Neutrophil (primary cell): ENCODE measurements around the gene ZDHHC12.

Experiments used
- H3K27ac ChIP-seq: fragments of 200-600 bp; sonication (generic); 2 replicates; pipeline ENCODE4 v1.5.1; 2016; ENCODE audit warnings: mild to moderate bottlenecking, moderate library complexity
- H3K27me3 ChIP-seq: fragments of 200-600 bp; sonication (generic); 2 replicates; pipeline ENCODE4 v1.6.0; 2016; ENCODE audit warnings: mild to moderate bottlenecking
- H3K36me3 ChIP-seq: fragments of 200-600 bp; sonication (generic); 2 replicates; pipeline ENCODE4 v1.5.1; 2017
- H3K4me1 ChIP-seq, 2 experiments: fragments of 200-600 bp in 1 of 2; sonication (generic) in 1 of 2; 1 replicate in 1 of 2; 2 replicates in 1 of 2; pipeline versions ENCODE4 v1.5.1 to v1.6.1; 2013 to 2016; ENCODE audit warnings: low read depth in 1 of 2, low read length in 1 of 2, mild to moderate bottlenecking in 1 of 2, moderate library complexity in 1 of 2; ENCODE audit not compliant: control insufficient read depth in 1 of 2, insufficient read depth in 1 of 2
- H3K4me3 ChIP-seq, 2 experiments: fragments of 200-600 bp in 1 of 2; sonication (generic) in 1 of 2; 1 replicate in 1 of 2; 2 replicates in 1 of 2; pipeline ENCODE4 v1.5.1; 2013 to 2016; ENCODE audit warnings: low read depth in 1 of 2, low read length in 1 of 2, mild to moderate bottlenecking in 1 of 2, moderate library complexity in 1 of 2
- H3K9me3 ChIP-seq: fragments of 200-600 bp; sonication (generic); 2 replicates; pipeline ENCODE4 v1.5.1; 2016
- TF ChIP-seq, protein P1 (sequence below): fragments of 200-600 bp; sonication (generic); IDR thresholded peaks from 2 replicates; pipeline ENCODE4 v1.5.1; 2016; ENCODE audit warnings: antibody characterized with exemption

The ZDHHC12 gene

DNA sequence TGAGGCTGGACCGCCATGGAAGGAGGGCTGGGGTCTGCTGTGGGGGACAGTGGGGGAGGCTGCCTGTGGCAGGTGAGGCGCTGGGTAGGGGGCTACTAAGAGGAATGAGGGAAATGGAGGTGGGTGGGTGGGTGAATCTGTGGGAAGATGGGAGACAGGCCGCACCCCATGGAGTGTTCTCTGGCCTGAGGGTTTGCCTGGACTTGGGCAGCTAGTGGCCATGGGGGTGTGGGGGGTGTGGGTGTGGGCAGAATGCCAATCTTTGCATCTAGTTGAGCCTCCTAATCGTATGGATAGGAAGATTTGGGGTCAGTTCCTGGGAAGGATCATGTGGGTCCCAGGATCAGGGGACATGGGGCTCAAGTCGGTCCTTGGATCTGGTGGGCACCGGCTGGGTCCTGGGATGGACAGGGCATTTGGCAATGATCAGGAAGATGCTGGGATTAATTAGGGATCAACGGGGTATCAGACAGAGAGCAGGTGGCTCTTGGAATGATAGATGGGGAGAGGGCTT, 518 bp downstream of the ZDHHC12 start:
- Histone ChIP-seq H3K27me3 (no peaks in the 10 kb centered on the region), H3K36me3 (peaks cover 34% of the 10 kb centered on the region), H3K4me1 (peaks cover 20 to 21% of the 10 kb centered on the region in 2 experiments), H3K4me3 (peak overlapping the region; percentile 78 to 88), H3K27ac (peak overlapping the region; percentile 82), H3K9me3 (no peaks in the 10 kb centered on the region)
- TF ChIP-seq, protein P1, sequence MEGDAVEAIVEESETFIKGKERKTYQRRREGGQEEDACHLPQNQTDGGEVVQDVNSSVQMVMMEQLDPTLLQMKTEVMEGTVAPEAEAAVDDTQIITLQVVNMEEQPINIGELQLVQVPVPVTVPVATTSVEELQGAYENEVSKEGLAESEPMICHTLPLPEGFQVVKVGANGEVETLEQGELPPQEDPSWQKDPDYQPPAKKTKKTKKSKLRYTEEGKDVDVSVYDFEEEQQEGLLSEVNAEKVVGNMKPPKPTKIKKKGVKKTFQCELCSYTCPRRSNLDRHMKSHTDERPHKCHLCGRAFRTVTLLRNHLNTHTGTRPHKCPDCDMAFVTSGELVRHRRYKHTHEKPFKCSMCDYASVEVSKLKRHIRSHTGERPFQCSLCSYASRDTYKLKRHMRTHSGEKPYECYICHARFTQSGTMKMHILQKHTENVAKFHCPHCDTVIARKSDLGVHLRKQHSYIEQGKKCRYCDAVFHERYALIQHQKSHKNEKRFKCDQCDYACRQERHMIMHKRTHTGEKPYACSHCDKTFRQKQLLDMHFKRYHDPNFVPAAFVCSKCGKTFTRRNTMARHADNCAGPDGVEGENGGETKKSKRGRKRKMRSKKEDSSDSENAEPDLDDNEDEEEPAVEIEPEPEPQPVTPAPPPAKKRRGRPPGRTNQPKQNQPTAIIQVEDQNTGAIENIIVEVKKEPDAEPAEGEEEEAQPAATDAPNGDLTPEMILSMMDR, result no peak

DNA sequence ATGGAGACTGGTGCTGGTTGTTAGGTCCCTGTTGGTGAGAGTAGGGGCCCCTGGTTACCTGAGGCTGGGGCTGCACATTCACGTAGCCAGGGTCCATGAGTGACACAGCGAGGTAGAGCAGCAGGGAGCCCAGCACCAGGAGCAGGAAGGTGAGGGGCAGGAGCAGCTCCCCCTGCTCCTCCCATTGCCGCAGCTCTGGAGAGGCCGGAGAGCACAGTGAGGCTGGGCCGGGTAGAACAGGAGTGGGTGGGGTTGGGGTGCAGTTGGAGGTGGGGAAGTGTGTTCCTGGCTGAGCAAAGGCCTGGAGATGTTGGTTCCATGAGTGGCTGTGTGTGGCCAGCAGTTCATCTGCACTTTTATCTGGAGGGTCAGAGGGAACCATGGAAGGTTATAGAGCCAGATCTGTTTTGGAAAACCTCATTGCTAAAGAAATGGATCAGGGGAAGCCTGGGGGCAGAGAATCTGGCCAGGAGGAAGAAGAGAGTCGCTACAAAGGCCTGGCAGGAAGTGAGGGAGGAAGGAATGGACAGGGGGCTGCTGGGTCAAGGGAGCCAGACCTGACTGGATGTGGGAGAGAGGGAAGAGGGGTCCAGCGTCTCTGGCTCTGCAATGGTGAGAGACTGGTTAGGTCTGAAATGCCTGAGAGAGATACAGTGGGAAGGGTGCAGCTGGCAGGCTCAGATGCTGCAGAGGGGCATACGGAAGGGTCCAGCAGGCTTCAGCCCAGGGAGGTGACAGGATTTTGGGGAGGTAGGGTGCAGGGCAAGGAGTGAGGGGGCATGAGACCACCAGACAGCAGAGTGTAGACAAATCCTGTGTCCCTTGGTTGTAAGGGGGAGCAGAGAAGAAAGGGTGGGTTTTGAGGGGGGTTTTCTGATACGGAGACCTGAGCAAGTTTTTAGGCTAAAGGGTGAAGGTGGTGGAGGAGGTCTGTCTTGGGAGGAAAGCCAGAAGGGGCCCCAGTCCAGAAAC, 1.3 kb downstream of the ZDHHC12 start:
- no peaks in the 10 kb centered on the region for H3K9me3 ChIP-seq

DNA sequence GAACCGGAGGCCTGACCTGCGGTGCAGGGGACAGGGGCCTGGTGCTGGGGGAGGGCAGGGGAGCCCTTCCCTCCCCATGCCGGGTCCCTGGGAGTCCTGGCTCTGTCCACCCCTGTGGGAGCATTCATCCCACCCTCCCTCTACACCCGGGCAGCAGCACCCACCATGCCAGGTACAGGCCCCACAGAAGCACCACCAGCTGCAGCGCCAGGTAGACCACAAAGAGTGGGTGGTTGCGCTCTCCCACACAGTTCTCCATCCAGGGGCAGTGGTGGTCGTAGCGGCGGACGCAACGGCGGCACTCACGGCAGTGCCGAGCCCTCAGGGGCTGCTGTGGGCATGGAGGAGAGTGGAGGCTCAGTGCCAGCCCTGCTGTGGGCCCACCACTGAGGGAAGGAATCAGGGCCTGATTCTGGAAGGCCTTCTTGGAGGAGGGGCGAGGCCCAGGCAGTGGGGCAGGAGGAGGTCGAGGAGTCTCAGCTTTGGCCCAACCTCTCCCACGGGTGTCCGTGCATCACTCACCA, 2.4 kb downstream of the ZDHHC12 start:
- H3K9me3 ChIP-seq, result no peaks in the 10 kb centered on the region
- no peak overlapping the region for H3K4me3 ChIP-seq

More for the DNA sequence above, 1.3 kb downstream of the ZDHHC12 start:
- peaks cover 34% of the 10 kb centered on the region for H3K36me3 ChIP-seq
- TF ChIP-seq, protein P1, result no peak
- H3K27me3 ChIP-seq, result no peaks in the 10 kb centered on the region
- peaks cover 20 to 21% of the 10 kb centered on the region in 2 experiments for H3K4me1 ChIP-seq
- peak overlapping the region; percentile 82 for H3K27ac ChIP-seq
- peak overlapping the region; percentile 78 to 88 for H3K4me3 ChIP-seq

DNA sequence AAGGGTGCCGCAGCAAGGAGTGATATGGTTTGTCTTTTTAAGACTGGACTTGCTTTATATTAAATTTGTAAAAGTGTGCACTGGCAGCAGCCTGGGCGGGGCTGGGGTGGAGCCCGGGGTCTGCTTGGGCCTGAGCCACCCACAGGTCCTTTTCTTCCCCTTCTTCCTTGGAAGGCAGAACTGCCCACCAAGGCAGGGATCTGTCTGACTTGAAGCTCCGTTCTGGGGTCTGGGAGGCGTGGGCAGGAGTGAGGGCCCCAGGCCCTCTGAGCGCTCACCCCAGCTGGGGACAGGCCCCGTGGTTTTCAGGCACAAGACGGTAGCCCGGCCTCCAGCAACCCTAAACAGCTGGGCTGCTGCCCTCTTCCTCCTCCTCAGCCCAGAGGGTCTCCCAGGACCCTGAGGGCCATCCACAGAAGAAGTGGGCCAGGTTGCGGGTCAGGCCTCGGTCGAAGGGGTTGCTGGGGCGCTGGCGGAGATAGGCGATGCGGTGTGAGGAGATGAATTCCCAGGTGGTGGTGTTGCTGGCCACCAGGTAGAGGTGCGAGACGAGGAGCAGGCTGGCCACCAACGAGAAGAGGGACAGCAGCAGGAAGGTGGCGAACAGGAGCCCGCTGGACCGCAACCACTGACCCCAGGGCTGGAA, 3.0 kb downstream of the ZDHHC12 start:
- Histone ChIP-seq H3K36me3 (peaks cover 34% of the 10 kb centered on the region), H3K4me3 (no peak overlapping the region), H3K27ac (no peak overlapping the region), H3K27me3 (no peaks in the 10 kb centered on the region), H3K4me1 (peaks cover 20 to 21% of the 10 kb centered on the region in 2 experiments), H3K9me3 (no peaks in the 10 kb centered on the region)
- TF ChIP-seq, protein P1, result no peak

More for the DNA sequence above, 2.4 kb downstream of the ZDHHC12 start:
- Histone ChIP-seq H3K4me1 (peaks cover 20 to 21% of the 10 kb centered on the region in 2 experiments), H3K36me3 (peaks cover 34% of the 10 kb centered on the region), H3K27ac (no peak overlapping the region), H3K27me3 (no peaks in the 10 kb centered on the region)
- TF ChIP-seq, protein P1, result no peak

DNA sequence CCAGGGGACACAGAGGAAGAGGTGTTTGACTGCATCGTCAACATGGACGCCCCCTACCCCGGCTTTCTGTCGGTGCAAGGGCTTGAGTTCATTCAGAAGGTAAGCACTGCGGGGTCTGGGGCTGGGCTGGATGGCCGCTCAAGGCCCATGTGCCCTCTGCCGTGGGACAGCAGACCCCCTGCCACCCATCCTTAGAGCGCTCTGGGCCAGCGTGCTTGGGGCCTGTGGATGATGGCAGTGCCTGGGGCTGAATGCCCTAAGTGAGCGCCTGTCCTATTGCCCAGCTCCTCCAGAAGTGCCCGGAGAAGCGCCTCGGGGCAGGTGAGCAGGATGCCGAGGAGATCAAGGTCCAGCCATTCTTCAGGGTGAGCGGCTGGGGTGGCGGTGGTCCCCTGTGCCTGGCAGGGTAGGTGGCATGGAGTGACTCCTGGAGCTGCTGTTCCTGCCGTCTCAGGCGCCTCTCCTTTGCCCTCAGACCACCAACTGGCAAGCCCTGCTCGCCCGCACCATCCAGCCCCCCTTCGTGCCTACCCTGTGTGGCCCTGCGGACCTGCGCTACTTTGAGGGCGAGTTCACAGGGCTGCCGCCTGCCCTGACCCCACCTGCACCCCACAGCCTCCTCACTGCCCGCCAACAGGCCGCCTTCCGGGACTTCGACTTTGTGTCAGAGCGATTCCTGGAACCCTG, 3.9 kb downstream of the ZDHHC12 start:
- Histone ChIP-seq H3K27me3 (no peaks in the 10 kb centered on the region), H3K36me3 (peaks cover 34% of the 10 kb centered on the region), H3K4me1 (peaks cover 19 to 20% of the 10 kb centered on the region in 2 experiments), H3K4me3 (no peak overlapping the region), H3K9me3 (no peaks in the 10 kb centered on the region), H3K27ac (no peak overlapping the region)
- TF ChIP-seq, protein P1, result no peak
